Measurements from ENCODE around the gene RAB40A.
A peak's percentile ranks its signal among the peaks of the same experiment; 100 is the strongest.

RAB40A gene

DNA sequence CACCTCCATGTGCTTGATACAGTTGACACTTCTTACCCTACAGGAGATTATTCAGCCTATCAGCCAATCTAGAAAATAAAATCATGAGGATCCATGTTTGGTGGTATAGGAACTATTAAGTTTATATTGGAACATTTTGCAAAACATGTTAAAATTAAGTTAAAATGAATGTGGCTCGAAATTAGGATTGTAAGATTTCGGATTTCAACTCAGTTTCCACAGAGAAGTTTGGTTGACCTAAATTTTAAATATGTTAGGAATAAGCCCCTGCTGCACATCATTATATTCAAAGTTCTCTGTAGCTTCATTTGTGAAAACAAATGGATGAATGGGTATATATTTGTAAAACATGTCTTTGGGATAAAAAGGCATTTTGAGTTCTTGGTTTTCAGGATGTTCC, at the start of gene RAB40A:
RAB40A (minus strand) TSS at position 101 of the 400 bp plus-strand sequence. CDS start 18,733 bp downstream, outside the sequence.
- Mint-ChIP-seq H3K9me3 (no peaks in the 10 kb centered on the region), H3K27me3 (no peaks in the 10 kb centered on the region), H3K4me1 (no peaks in the 10 kb centered on the region), H3K4me3 (no peak within 1 kb of the TSS), H3K36me3 (no peaks in the 10 kb centered on the region), H3K27ac (no peak within 1 kb of the TSS)
- DNase-seq (no peak), ATAC-seq (replicated peaks) (no peak)

DNA sequence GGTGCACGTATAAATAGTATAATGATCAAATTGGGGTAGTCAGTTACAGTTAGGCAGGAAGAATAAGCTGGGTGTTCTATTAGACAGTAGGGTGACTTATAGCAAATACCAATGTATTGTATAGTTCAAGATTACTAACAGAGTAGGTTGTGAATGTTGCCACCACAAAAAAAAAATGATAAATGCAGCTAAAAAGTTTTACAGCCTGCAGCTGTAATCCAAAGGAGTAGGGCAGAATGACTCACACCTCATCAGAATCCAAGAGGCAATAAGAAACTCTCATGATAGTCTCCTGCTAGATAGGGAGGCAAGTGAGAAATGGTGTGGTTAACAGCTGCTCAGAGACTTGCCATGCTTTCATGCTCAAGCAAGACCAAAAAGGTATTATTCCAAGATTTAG, 46.5 kb upstream of the RAB40A start:
- no peak overlapping the region for H3K4me3 Mint-ChIP-seq
- no peaks in the 10 kb centered on the region for H3K36me3 Mint-ChIP-seq
- H3K27ac Mint-ChIP-seq = no peak overlapping the region
- no peaks in the 10 kb centered on the region for H3K9me3 Mint-ChIP-seq
- no peaks in the 10 kb centered on the region for H3K4me1 Mint-ChIP-seq
- DNase-seq (no peak), ATAC-seq (replicated peaks) (no peak)
- peaks cover 4 to 8% of the 10 kb centered on the region in 2 donors for H3K27me3 Mint-ChIP-seq

- Mint-ChIP-seq H3K4me1 (no peaks in the 10 kb centered on the region), H3K4me3 (no peak overlapping the region), H3K27me3 (peaks cover 4 to 8% of the 10 kb centered on the region in 2 donors), H3K27ac (no peak overlapping the region), H3K9me3 (no peaks in the 10 kb centered on the region), H3K36me3 (no peaks in the 10 kb centered on the region)
- ATAC-seq (replicated peaks) (no peak), DNase-seq (no peak)
Measured at GRCh38 chrX:103565197-103565596, 45.9 kb upstream of the RAB40A start.

DNA sequence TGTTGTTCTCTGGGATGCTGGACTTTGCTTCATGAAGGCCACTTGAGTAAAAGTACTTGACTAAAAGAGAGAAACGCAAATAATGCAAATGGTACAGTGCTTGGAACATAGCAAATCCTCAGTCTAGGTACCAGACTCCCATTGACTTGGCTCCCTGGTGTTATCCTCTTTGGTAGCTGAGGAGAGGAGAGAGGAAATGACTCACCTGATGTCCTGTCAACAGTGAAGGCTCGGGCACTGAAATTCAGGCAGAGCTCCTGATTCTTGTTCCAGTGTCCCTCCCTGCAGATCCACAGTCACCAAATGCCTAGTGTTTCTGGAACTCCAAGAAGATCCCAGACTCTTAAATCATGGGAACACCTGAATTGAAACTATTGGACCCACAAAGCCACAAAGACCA, 43.5 kb upstream of the RAB40A start:
- Mint-ChIP-seq H3K4me3 (no peak overlapping the region), H3K27ac (no peak overlapping the region), H3K27me3 (peaks cover 8% of the 10 kb centered on the region in 2 donors), H3K9me3 (no peaks in the 10 kb centered on the region), H3K4me1 (no peaks in the 10 kb centered on the region), H3K36me3 (no peaks in the 10 kb centered on the region)
- ATAC-seq (replicated peaks) = no peak
- no peak for DNase-seq

DNA sequence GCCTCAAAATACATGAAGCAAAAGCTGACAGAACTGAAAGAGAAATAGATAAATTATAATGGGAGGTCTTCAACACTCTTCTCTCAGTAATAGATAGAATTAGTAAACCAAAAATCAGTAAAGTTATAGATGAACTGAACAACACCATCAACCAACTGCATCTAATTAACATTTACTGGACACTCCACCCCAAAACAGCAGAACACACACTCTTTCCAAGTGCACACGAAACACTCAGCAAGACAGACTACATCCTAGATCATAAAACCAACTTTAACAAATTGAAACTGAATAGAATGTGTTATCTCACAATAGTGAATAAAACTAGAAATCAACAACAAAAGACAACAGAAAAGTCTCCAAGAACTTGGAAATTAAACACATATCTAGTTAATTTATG, 41.0 kb upstream of the RAB40A start:
- Mint-ChIP-seq H3K4me3 (no peak overlapping the region), H3K36me3 (no peaks in the 10 kb centered on the region), H3K4me1 (no peaks in the 10 kb centered on the region), H3K27me3 (peaks cover 8 to 12% of the 10 kb centered on the region in 2 donors), H3K9me3 (no peaks in the 10 kb centered on the region), H3K27ac (no peak overlapping the region)
- no peak for ATAC-seq (replicated peaks)
- no peak for DNase-seq

DNA sequence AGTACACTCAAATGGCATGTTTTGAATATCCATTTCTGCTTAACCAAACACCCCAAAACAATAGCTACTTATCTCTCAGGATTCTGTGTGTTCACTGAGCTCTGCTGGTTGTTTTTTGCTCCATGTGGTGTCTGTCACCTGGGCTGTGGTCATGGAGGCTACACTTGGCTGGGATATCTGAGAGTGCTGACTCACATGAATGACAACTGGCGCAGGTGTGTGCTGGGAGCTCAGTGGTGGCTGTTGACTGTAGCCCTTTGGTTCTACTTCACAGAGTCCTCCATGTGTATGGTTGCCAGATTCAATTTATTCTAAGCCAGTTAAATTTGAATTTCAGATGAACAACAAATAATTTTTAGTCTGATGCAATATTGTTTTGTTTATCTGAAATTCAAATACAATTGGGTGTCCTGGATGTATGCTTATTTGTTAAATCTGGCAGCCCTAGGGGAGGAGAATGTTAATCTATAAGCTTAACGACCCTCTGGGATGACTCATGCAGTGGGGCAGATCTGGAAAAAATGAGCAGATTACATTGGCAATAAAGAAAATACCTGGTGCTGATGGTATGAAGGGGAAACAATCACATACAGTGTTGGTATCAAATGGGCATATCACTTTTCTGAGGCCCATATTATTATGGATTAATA, 37.8 kb upstream of the RAB40A start:
- ATAC-seq (replicated peaks) (no peak), DNase-seq (no peak)
- Mint-ChIP-seq H3K4me1 (peaks cover 0 to 2% of the 10 kb centered on the region in 2 donors), H3K27me3 (peaks cover 1 to 13% of the 10 kb centered on the region in 2 donors), H3K27ac (no peak overlapping the region), H3K9me3 (no peaks in the 10 kb centered on the region), H3K36me3 (peaks cover 0 to 3% of the 10 kb centered on the region in 2 donors), H3K4me3 (no peak overlapping the region)

DNA sequence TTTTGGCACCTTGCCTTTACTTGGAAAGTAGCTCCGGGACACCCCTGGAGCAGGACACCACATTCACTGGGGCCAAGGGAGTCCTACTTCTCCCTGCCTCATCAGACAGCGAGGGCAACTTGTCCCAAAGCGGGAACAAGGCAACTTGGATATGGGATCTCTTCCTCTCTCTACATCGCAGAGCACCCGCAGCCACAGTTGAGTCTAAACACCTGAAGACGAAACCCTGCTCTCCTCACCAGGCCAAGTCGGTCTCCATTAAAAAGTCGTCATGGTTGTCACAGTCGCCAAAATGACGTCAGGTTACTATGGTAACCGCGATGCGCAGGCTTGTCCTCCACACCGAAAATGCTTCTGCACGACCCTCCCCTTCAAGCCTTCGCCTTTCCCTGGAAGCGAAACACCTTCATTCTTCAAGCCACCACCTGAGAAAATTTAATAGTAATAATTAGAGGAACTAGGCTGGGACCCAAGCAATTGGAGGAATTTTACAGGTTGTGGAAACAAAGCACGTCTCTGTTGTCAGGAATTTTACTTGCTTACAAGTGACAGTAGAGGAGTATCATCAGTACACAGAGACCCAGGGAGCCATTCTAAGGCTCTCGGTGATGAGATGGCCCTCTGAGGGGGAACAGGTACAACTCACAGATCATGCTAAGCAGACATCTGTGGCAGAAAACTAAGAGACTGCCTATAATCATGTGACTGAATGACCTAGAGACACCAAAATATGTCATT, 35.6 kb upstream of the RAB40A start:
- Mint-ChIP-seq H3K4me3 (peak overlapping the region; percentile 89 to 90), H3K4me1 (peaks cover 0 to 2% of the 10 kb centered on the region in 2 donors), H3K27me3 (peaks cover 0 to 13% of the 10 kb centered on the region in 2 donors), H3K9me3 (no peaks in the 10 kb centered on the region), H3K27ac (peak overlapping the region; percentile 93), H3K36me3 (peaks cover 0 to 3% of the 10 kb centered on the region in 2 donors)
- ATAC-seq (replicated peaks) (peak; percentile 89 to 95), DNase-seq (peak; percentile 53)

DNA sequence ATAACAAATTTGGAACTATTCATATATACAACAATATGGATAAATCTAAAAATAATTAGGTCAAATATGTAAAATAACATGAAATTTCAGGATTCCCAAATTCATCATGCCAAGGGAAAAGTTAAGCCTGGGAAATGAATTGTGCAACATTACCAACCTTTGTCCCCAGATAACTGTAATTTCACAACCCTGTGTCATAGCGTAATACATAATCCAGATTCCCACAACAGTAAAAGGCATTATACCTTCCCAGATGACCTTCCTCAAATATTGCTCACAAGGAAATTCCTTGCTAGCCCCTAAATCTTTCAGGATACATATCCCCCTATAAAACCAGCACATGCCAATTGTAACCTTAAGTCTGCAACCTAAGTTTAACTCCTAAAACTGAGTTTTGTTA, 32.9 kb upstream of the RAB40A start:
- Mint-ChIP-seq H3K4me3 (no peak overlapping the region), H3K27ac (no peak overlapping the region), H3K4me1 (peaks cover 0 to 2% of the 10 kb centered on the region in 2 donors), H3K9me3 (no peaks in the 10 kb centered on the region), H3K36me3 (peaks cover 0 to 3% of the 10 kb centered on the region in 2 donors), H3K27me3 (peaks cover 0 to 9% of the 10 kb centered on the region in 2 donors)
- ATAC-seq (replicated peaks) = no peak
- no peak for DNase-seq

- Mint-ChIP-seq H3K27me3 (peaks cover 0 to 6% of the 10 kb centered on the region in 2 donors), H3K9me3 (no peaks in the 10 kb centered on the region), H3K4me1 (peaks cover 0 to 2% of the 10 kb centered on the region in 2 donors), H3K36me3 (peaks cover 0 to 7% of the 10 kb centered on the region in 2 donors), H3K4me3 (no peak overlapping the region), H3K27ac (no peak overlapping the region)
- ATAC-seq (replicated peaks) (no peak), DNase-seq (no peak)
Measured at GRCh38 chrX:103550415-103551051, 31.2 kb upstream of the RAB40A start.

GRCh38 chrX:103549916-103550315, 30.6 kb upstream of the RAB40A start:
- DNase-seq = no peak
- ATAC-seq (replicated peaks) = no peak
- H3K27me3 Mint-ChIP-seq = peaks cover 0 to 8% of the 10 kb centered on the region in 2 donors
- H3K27ac Mint-ChIP-seq = no peak overlapping the region
- H3K4me3 Mint-ChIP-seq = no peak overlapping the region
- H3K4me1 Mint-ChIP-seq = peaks cover 0 to 2% of the 10 kb centered on the region in 2 donors
- H3K9me3 Mint-ChIP-seq = no peaks in the 10 kb centered on the region
- H3K36me3 Mint-ChIP-seq = peaks cover 0 to 7% of the 10 kb centered on the region in 2 donors

- Mint-ChIP-seq H3K9me3 (no peaks in the 10 kb centered on the region), H3K36me3 (no peaks in the 10 kb centered on the region), H3K4me1 (no peaks in the 10 kb centered on the region), H3K4me3 (no peak overlapping the region), H3K27me3 (peaks cover 0 to 5% of the 10 kb centered on the region in 2 donors), H3K27ac (no peak overlapping the region)
- ATAC-seq (replicated peaks) (no peak), DNase-seq (no peak)
Measured at GRCh38 chrX:103540145-103540544, 20.9 kb upstream of the RAB40A start.

- no peak overlapping the region for H3K27ac Mint-ChIP-seq
- DNase-seq = no peak
- peaks cover 0 to 4% of the 10 kb centered on the region in 2 donors for H3K27me3 Mint-ChIP-seq
- no peak overlapping the region for H3K4me3 Mint-ChIP-seq
- H3K36me3 Mint-ChIP-seq = no peaks in the 10 kb centered on the region
- H3K4me1 Mint-ChIP-seq = no peaks in the 10 kb centered on the region
- no peaks in the 10 kb centered on the region for H3K9me3 Mint-ChIP-seq
- ATAC-seq (replicated peaks) = no peak
Measured at GRCh38 chrX:103539695-103540094, 20.4 kb upstream of the RAB40A start.

DNA sequence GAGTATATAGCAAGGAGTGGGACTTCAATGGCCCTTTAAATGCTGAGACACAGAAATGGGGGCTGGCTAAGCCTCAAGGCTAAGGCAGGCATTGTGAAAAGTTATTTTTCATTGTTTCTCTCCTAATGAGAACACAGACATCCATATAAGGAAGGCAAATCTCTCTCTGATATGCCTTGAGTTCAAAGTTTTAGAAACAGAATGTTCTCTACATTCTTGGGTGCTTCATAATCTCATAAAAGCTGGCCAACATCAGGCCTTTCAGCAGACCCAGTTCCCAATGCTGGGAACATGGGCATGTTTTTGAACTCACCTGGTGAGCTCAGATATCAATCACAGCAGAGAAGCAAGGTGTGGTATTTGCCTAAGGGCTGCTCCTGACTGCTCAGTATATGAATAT, 19.4 kb upstream of the RAB40A start:
- DNase-seq (no peak), ATAC-seq (replicated peaks) (no peak)
- H3K27me3 Mint-ChIP-seq = peaks cover 3 to 8% of the 10 kb centered on the region in 2 donors
- no peaks in the 10 kb centered on the region for H3K9me3 Mint-ChIP-seq
- H3K4me1 Mint-ChIP-seq = peaks cover 1 to 2% of the 10 kb centered on the region in 2 donors
- H3K4me3 Mint-ChIP-seq = no peak overlapping the region
- H3K27ac Mint-ChIP-seq = no peak overlapping the region
- no peaks in the 10 kb centered on the region for H3K36me3 Mint-ChIP-seq

DNA sequence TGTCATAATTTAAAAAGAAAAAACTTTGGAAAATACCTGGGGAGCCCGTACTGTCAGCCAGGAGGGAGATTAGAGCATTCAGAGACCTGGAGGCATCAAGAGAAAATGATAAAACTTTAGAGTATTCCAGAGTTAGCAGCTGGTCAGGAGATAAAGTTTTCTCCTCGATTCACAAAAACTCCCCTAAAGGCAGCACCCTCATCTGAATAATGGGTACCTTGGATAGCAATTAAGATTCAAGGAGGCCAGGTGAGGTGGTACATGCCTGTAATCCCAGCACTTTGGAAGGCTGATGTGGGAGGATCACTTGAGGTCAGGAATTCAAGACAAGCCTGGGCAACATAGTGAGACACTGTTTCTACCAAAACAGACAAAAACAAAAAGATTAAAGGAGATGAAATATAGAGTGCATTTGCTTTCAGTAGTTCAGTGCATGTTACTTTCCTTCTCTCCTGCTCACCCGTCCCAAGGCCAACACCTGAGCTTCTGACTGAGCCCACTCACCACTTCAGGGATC, 18.6 kb upstream of the RAB40A start:
- ATAC-seq (replicated peaks) (no peak), DNase-seq (no peak)
- peaks cover 4 to 6% of the 10 kb centered on the region in 2 donors for H3K4me1 Mint-ChIP-seq
- peaks cover 6 to 12% of the 10 kb centered on the region in 2 donors for H3K27me3 Mint-ChIP-seq
- H3K27ac Mint-ChIP-seq = no peak overlapping the region
- H3K36me3 Mint-ChIP-seq = no peaks in the 10 kb centered on the region
- H3K9me3 Mint-ChIP-seq = no peaks in the 10 kb centered on the region
- H3K4me3 Mint-ChIP-seq = no peak overlapping the region

Data from stimulated activated naive B cell treated with anti-CD40 and anti-IgM and Interleukin-4, amounts not matched to agents 10 μg/mL and 1 μg/mL and 100 μg/mL, for 72 hours (primary cell).